ENCODE results near the gene TMEM92.

DNA sequence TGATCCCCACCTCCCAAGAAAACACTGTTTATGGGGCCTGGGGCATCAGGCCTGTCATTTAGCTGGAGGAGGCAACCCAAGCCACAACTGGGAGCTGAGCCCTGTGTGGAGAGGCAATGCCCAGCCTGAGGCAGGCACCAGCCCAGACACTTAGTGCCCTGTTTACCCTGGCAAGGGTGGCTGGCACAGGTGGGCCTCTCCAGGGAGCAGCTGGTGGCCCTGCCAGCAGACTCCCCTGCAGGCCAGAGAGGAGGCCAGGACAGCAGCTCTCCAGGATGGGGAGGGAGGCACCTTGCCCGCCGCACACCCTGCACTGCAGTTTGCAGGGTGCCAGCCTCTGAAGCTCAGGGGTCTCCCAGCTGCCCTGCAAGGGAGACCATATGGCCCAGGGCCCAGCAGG lies 9.1 kb upstream of the TMEM92 start:
- TF ChIP-seq EZH2 (IDR thresholded peaks at IDR 0.05; ENCODE audit: insufficient read depth, poor library complexity, severe bottlenecking) (no peak), EZH2phosphoT487 (IDR thresholded peaks at IDR 0.05; ENCODE audit: insufficient read depth, low read depth) (no peak)
